ENCODE data around the gene MKI67. TPM values are rescaled to one million over a fixed set of nuclear protein-coding genes. Genes with fewer than 3 reads are reported as not detected.

The MKI67 gene
- total RNA-seq, 3 donors from 2014 or later: 7.7 to 54.7 (median 14.0) TPM

DNA sequence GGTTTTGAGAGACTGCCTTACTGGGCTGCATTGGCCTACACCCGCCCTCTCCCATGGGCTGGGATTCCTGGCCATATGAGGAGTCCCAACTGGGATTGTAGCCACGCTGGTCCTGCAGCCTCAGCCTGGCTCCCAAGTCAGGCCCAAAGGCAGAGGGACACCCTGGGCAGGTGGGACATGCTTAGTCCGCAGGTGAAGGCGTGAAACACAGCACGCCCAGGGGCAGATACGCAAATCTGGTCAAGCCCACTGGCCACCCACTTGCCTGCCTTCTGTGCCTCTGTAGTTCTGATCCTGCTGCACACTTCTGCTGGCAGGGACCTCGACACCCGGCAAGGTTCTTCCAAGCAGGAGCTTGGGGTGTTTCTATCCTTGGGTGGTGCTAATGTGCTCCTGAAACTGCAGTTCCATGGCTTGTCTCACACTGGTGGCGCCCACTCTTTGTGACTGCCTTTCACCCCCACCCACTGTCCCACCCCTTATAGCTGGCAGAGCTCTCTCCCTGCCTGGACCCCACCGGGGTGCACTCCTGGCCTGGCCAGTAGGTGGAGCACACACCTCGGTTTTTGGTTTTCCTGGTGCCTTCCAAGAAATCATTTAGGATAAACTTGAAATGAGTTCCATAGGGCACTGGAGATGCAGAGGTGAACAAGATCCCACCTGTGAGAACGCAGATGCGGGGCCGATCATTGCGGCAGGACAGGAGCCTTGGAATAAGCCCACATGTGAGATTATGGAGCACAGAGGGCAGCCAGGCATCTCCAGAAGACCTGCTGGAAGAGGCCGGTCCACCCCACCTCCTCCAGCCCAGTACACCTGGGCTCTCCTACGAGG, 47.9 kb downstream of the MKI67 start:
- DNase-seq: peak in 2 of 3 donors; percentile 69 to 71
- Histone ChIP-seq H3K4me1 (ENCODE audit: low read depth) (no peaks in the 10 kb centered on the region), H3K4me3 (no peak overlapping the region), H3K9me3 (no peaks in the 10 kb centered on the region), H3K36me3 (ENCODE audit: low read depth) (peaks cover 5% of the 10 kb centered on the region)
- intact Hi-C loops (cut with DNase I, micrococcal nuclease): loop anchor here in 1 of 2 donors (10.0 kb wide), 1 partner anchor 76 kb away; no protein-coding TSS in a partner anchor
- TF ChIP-seq CTCF (IDR thresholded peaks at IDR 0.05): peak; percentile 46
- ATAC-seq: peak; percentile 78

- Histone ChIP-seq H3K4me3 (no peak overlapping the region), H3K36me3 (ENCODE audit: low read depth) (peaks cover 5% of the 10 kb centered on the region), H3K9me3 (no peaks in the 10 kb centered on the region), H3K4me1 (ENCODE audit: low read depth) (no peaks in the 10 kb centered on the region)
- intact Hi-C loops (cut with DNase I, micrococcal nuclease): loop anchor here in 1 of 2 donors (10.0 kb wide), 1 partner anchor 77 kb away; no protein-coding TSS in a partner anchor
- no peak for DNase-seq
- no peak for ATAC-seq
- TF ChIP-seq CTCF (IDR thresholded peaks at IDR 0.05): no peak
Observed at GRCh38 chr10:128077155-128077875, 48.9 kb downstream of the MKI67 start.

- intact Hi-C loops (cut with DNase I, micrococcal nuclease): loop anchor here in 1 of 2 donors (10.0 kb wide), 1 partner anchor 80 kb away; no protein-coding TSS in a partner anchor
Observed at GRCh38 chr10:128074589-128074988, 51.6 kb downstream of the MKI67 start.

DNA sequence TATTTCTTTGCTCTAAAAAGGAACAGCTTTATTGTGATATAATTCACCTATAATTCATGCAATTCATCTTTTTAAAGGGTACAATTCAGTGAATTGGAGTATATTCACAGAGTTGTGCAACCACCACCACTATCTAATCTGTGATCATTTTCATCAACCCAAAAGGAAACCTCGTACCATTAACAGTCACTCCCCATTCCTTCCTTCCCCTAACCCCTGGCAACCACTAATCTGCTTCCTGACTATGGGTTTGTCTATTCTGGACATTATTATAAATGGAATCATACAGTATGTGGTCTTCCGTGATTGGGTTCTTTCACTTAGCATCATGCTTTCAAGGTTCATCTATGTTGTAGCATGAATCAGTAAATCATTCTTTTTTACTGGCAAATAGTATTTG, 52.3 kb downstream of the MKI67 start:
- ATAC-seq (no peak), DNase-seq (no peak)
- H3K4me3 ChIP-seq: no peak overlapping the region
- intact Hi-C loops (cut with DNase I, micrococcal nuclease): loop anchor here in 1 of 2 donors (10.0 kb wide), 1 partner anchor 81 kb away; no protein-coding TSS in a partner anchor
- peaks cover 5% of the 10 kb centered on the region for H3K36me3 ChIP-seq (ENCODE audit: low read depth)
- H3K9me3 ChIP-seq: no peaks in the 10 kb centered on the region
- no peak for TF ChIP-seq CTCF (IDR thresholded peaks at IDR 0.05)
- no peaks in the 10 kb centered on the region for H3K4me1 ChIP-seq (ENCODE audit: low read depth)

More at GRCh38 chr10:128074589-128074988, 51.6 kb downstream of the MKI67 start:
- no peak for TF ChIP-seq CTCF (IDR thresholded peaks at IDR 0.05)
- H3K4me3 ChIP-seq: no peak overlapping the region
- DNase-seq (no peak), ATAC-seq (no peak)
- H3K36me3 ChIP-seq (ENCODE audit: low read depth): peaks cover 5% of the 10 kb centered on the region
- H3K9me3 ChIP-seq: no peaks in the 10 kb centered on the region
- no peaks in the 10 kb centered on the region for H3K4me1 ChIP-seq (ENCODE audit: low read depth)

GRCh38 chr10:128072941-128073645, 53.1 kb downstream of the MKI67 start:
- peaks cover 5% of the 10 kb centered on the region for H3K36me3 ChIP-seq (ENCODE audit: low read depth)
- intact Hi-C loops (cut with DNase I, micrococcal nuclease): loop anchor here in 1 of 2 donors (10.0 kb wide), 1 partner anchor 82 kb away; no protein-coding TSS in a partner anchor
- no peaks in the 10 kb centered on the region for H3K4me1 ChIP-seq (ENCODE audit: low read depth)

More at GRCh38 chr10:128072941-128073645, 53.1 kb downstream of the MKI67 start:
- TF ChIP-seq CTCF (IDR thresholded peaks at IDR 0.05): no peak
- H3K4me3 ChIP-seq: no peak overlapping the region
- no peak for ATAC-seq
- H3K9me3 ChIP-seq: no peaks in the 10 kb centered on the region
- no peak for DNase-seq

Measured in mucosa of descending colon (tissue), 3 donors.